H9 (cell line): ENCODE results near the gene VSIG10L. TPM values are rescaled to one million over a fixed set of nuclear protein-coding genes. Genes with fewer than 3 reads are reported as not detected.

Source experiments
- DNase-seq: peaks from one replicate; pipeline ENCODE4 v3.0.0-alpha.2; 2017
- H2AFZ ChIP-seq: one replicate; pipeline ENCODE4 v1.6.1; 2013; ENCODE audit warnings: mild to moderate bottlenecking, low read length, control low read depth, moderate library complexity
- H2AK5ac ChIP-seq: 2 replicates; pipeline ENCODE4 v1.6.1; 2013; ENCODE audit warnings: low read length, control low read depth, mixed read lengths; ENCODE audit not compliant: insufficient read length
- H2BK120ac ChIP-seq: one replicate; pipeline ENCODE4 v1.6.1; 2013; ENCODE audit warnings: low read depth, mild to moderate bottlenecking, low read length, control low read depth, inconsistent platforms; ENCODE audit not compliant: poor library complexity, severe bottlenecking
- H2BK12ac ChIP-seq: 2 replicates; pipeline ENCODE4 v1.6.1; 2013; ENCODE audit warnings: low read length, control low read depth, mixed read lengths, low read depth; ENCODE audit not compliant: insufficient read length
- H2BK15ac ChIP-seq: 2 replicates; pipeline ENCODE4 v1.6.1; 2013; ENCODE audit warnings: low read depth, low read length, control low read depth
- H2BK20ac ChIP-seq: one replicate; pipeline ENCODE4 v1.6.1; 2013; ENCODE audit warnings: low read depth, mild to moderate bottlenecking, low read length, control low read depth, inconsistent platforms; ENCODE audit not compliant: poor library complexity, severe bottlenecking
- H2BK5ac ChIP-seq: 2 replicates; pipeline ENCODE4 v1.6.1; 2013; ENCODE audit warnings: low read length, control low read depth, mixed read lengths; ENCODE audit not compliant: insufficient read length
- H3K14ac ChIP-seq: 2 replicates; pipeline ENCODE4 v1.6.1; 2013; ENCODE audit warnings: low read length, control low read depth; ENCODE audit not compliant: insufficient read depth
- H3K18ac ChIP-seq: 2 replicates; pipeline ENCODE4 v1.6.1; 2013; ENCODE audit warnings: low read depth, mild to moderate bottlenecking, mixed read lengths, low read length, control low read depth; ENCODE audit not compliant: insufficient read length
- H3K23ac ChIP-seq: 2 replicates; pipeline ENCODE4 v1.6.1; 2013; ENCODE audit warnings: low read length, control low read depth, mixed read lengths, low read depth; ENCODE audit not compliant: insufficient read length
- H3K23me2 ChIP-seq: 2 replicates; pipeline ENCODE4 v1.6.1; 2013; ENCODE audit warnings: low read depth, mild to moderate bottlenecking, mixed read lengths, low read length, control low read depth; ENCODE audit not compliant: insufficient read length, poor library complexity, severe bottlenecking
- H3K27ac ChIP-seq: 2 replicates; pipeline ENCODE4 v1.5.1; 2013; ENCODE audit warnings: low read length, control low read depth, mixed read lengths, low read depth; ENCODE audit not compliant: insufficient read length
- H3K27me3 ChIP-seq: 2 replicates; pipeline ENCODE4 v1.6.1; 2013; ENCODE audit warnings: low read length, control low read depth, inconsistent platforms; ENCODE audit not compliant: insufficient read depth
- H3K4ac ChIP-seq: 2 replicates; pipeline ENCODE4 v1.6.1; 2013; ENCODE audit warnings: low read depth, mild to moderate bottlenecking, control low read depth, inconsistent platforms, low read length, moderate library complexity
- H3K4me1 ChIP-seq: 2 replicates; pipeline ENCODE4 v1.6.1; 2013; ENCODE audit warnings: low read length, control low read depth, inconsistent platforms; ENCODE audit not compliant: insufficient read depth
- H3K4me2 ChIP-seq: 2 replicates; pipeline ENCODE4 v1.6.1; 2013; ENCODE audit warnings: low read length, control low read depth, mixed read lengths; ENCODE audit not compliant: insufficient read length, insufficient read depth
- H3K56ac ChIP-seq: 2 replicates; pipeline ENCODE4 v1.6.1; 2013; ENCODE audit warnings: low read depth, mild to moderate bottlenecking, mixed read lengths, low read length, control low read depth; ENCODE audit not compliant: insufficient read length
- H3K79me1 ChIP-seq: 2 replicates; pipeline ENCODE4 v1.6.1; 2013; ENCODE audit warnings: low read depth, mild to moderate bottlenecking, moderate library complexity, low read length, control low read depth, inconsistent platforms; ENCODE audit not compliant: insufficient read depth, poor library complexity, severe bottlenecking
- H3K79me2 ChIP-seq: 2 replicates; pipeline ENCODE4 v1.6.1; 2013; ENCODE audit warnings: low read length, control low read depth, inconsistent platforms; ENCODE audit not compliant: insufficient read depth
- H3K9ac ChIP-seq: 2 replicates; pipeline ENCODE4 v1.6.1; 2013; ENCODE audit warnings: low read length, control low read depth, mixed read lengths; ENCODE audit not compliant: insufficient read length; ENCODE audit errors: extremely low read depth
- H3K9me3 ChIP-seq: one replicate; pipeline ENCODE4 v1.6.1; 2013; ENCODE audit warnings: low read depth, low read length, inconsistent platforms; ENCODE audit not compliant: control insufficient read depth
- H3T11ph ChIP-seq: one replicate; pipeline ENCODE4 v1.6.1; 2013; ENCODE audit warnings: mild to moderate bottlenecking, low read length, control low read depth, inconsistent platforms
- H4K20me1 ChIP-seq: one replicate; pipeline ENCODE4 v1.6.1; 2013; ENCODE audit not compliant: control insufficient read depth, insufficient read length, insufficient read depth
- H4K5ac ChIP-seq: 2 replicates; pipeline ENCODE4 v1.6.1; 2013; ENCODE audit warnings: low read depth, mild to moderate bottlenecking, mixed read lengths, low read length, control low read depth; ENCODE audit not compliant: insufficient read length
- H4K8ac ChIP-seq: replicated peaks from 2 replicates; pipeline ENCODE4 v1.6.1; 2013; ENCODE audit warnings: low read length, control low read depth, mixed read lengths, low read depth; ENCODE audit not compliant: insufficient read length
- H4K91ac ChIP-seq: 2 replicates; pipeline ENCODE4 v1.6.1; 2013; ENCODE audit warnings: low read depth, mild to moderate bottlenecking, moderate library complexity, mixed read lengths, low read length, control low read depth; ENCODE audit not compliant: insufficient read length
- H3K27ac Mint-ChIP-seq, 3 experiments: 2 replicates in 2 of 3; 3 replicates in 1 of 3; pipeline ENCODE4 v1.8.0; 2020 to 2021; ENCODE audit warnings: mixed read lengths in 3 of 3, mild to moderate bottlenecking in 1 of 3, moderate library complexity in 1 of 3
- H3K27me3 Mint-ChIP-seq: 2 replicates; pipeline ENCODE4 v1.8.0; 2021; ENCODE audit warnings: low read depth, mild to moderate bottlenecking, moderate library complexity, mixed read lengths
- H3K36me3 Mint-ChIP-seq, 3 experiments: 2 replicates in 2 of 3; 3 replicates in 1 of 3; pipeline ENCODE4 v1.8.0; 2020 to 2021; ENCODE audit warnings: low read depth in 3 of 3, mixed read lengths in 3 of 3; ENCODE audit not compliant: insufficient read depth in 1 of 3
- H3K4me1 Mint-ChIP-seq, 2 experiments: 2 replicates each; pipeline ENCODE4 v1.8.0; 2020; ENCODE audit warnings: mixed read lengths in 2 of 2
- H3K4me3 Mint-ChIP-seq, 2 experiments: 2 replicates in 1 of 2; 3 replicates in 1 of 2; pipeline ENCODE4 v1.8.0; 2020 to 2021; ENCODE audit warnings: mild to moderate bottlenecking in 2 of 2, mixed read lengths in 2 of 2, moderate library complexity in 1 of 2
- H3K9me3 Mint-ChIP-seq, 2 experiments: 2 replicates in 1 of 2; 3 replicates in 1 of 2; pipeline ENCODE4 v1.8.0; 2020; ENCODE audit warnings: mild to moderate bottlenecking in 2 of 2, mixed read lengths in 2 of 2, moderate library complexity in 1 of 2
- WGBS: extraction: QIAGEN DNeasy Blood & Tissue Kit; methylation state at CpG from one replicate; pipeline ENCODE4 v1.1.7; 2013; ENCODE audit warnings: missing lambda C conversion rate, low lambda C conversion rate, mixed read lengths; ENCODE audit not compliant: insufficient read length; ENCODE audit errors: extremely low coverage; 5-methylcytosine and 5-hydroxymethylcytosine counted together
- total RNA-seq: library from RNA; stranded (reverse); gene quantifications from 2 replicates; pipeline ENCODE4 v1.2.1, GENCODE V29; 2021
- TF ChIP-seq, protein P1 (sequence below): fragments of 200-600 bp; sonication (generic); conservative IDR thresholded peaks from 3 replicates; pipeline ENCODE4 v1.8.0; 2021; ENCODE audit warnings: antibody characterized with exemption, mild to moderate bottlenecking

Gene VSIG10L
- total RNA-seq, 1 experiment from 2014 or later = 5.6 TPM

DNA sequence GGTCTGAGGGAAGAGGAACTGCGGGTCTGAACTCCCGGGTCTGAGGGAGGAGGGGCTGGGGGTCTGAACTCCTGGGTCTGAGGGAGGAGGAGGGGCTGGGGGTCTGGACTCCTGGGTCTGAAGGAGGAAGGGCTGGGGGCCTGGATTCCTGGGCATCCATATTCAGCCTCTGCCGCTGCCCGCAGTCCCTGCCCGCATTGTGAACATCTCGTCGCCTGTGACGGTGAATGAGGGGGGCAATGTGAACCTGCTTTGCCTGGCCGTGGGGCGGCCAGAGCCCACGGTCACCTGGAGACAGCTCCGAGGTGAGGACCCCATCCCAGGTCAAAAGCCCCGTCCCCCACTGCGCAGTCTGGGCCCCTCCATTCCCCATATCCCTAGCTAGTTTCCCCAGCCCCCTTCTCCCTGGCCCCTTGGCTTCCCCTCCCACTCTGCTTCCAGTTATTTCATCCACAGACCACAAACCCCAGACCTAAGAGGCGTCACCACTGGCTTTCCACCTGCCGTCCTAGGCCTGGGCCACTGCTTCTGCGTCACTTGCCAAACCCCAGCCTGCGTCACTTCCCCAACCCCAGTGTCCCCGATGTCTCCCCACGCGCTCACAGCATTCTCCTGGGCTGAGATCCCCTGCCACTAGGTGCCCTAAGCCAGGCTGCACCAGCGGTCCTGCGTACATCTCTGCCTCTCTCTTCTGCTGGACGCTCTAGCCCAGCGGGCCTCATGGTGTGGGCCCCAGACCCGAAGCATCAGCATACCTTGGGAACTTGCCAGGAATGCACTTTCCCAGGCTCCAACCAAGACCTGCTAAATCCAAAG lies 16.6 kb downstream of the VSIG10L start:
- H3K4me1 ChIP-seq = no peaks in the 10 kb centered on the region; the same call in 1 of the 2 replicates
- H2BK120ac ChIP-seq = no peak overlapping the region
- H3K9ac ChIP-seq = no peak overlapping the region
- no peaks in the 10 kb centered on the region for H3K9me3 Mint-ChIP-seq
- no peak overlapping the region for H3T11ph ChIP-seq
- H2AK5ac ChIP-seq = no peak overlapping the region
- H3K27me3 ChIP-seq = no peaks in the 10 kb centered on the region
- no peak overlapping the region for H4K8ac ChIP-seq
- H3K79me1 ChIP-seq = no peaks in the 10 kb centered on the region
- H3K27ac ChIP-seq = no peak overlapping the region
- peak overlapping the region in 1 of 3 experiments; percentile 6; a peak in 2 of 7 replicates for H3K27ac Mint-ChIP-seq
- no peak overlapping the region for H3K4ac ChIP-seq
- no peak overlapping the region for H2BK12ac ChIP-seq
- H4K91ac ChIP-seq = no peak overlapping the region
- H3K56ac ChIP-seq = no peak overlapping the region
- no peak overlapping the region for H2AFZ ChIP-seq
- H2BK15ac ChIP-seq = no peak overlapping the region
- H4K20me1 ChIP-seq = no peaks in the 10 kb centered on the region
- no peaks in the 10 kb centered on the region for H3K79me2 ChIP-seq
- no peak overlapping the region for H3K4me3 Mint-ChIP-seq
- no peak overlapping the region for H2BK5ac ChIP-seq
- no peak overlapping the region for H3K4me2 ChIP-seq
- TF ChIP-seq, protein P1, sequence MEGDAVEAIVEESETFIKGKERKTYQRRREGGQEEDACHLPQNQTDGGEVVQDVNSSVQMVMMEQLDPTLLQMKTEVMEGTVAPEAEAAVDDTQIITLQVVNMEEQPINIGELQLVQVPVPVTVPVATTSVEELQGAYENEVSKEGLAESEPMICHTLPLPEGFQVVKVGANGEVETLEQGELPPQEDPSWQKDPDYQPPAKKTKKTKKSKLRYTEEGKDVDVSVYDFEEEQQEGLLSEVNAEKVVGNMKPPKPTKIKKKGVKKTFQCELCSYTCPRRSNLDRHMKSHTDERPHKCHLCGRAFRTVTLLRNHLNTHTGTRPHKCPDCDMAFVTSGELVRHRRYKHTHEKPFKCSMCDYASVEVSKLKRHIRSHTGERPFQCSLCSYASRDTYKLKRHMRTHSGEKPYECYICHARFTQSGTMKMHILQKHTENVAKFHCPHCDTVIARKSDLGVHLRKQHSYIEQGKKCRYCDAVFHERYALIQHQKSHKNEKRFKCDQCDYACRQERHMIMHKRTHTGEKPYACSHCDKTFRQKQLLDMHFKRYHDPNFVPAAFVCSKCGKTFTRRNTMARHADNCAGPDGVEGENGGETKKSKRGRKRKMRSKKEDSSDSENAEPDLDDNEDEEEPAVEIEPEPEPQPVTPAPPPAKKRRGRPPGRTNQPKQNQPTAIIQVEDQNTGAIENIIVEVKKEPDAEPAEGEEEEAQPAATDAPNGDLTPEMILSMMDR = no peak
- no peak overlapping the region for H3K14ac ChIP-seq
- peaks cover 5% of the 10 kb centered on the region for H3K27me3 Mint-ChIP-seq
- H3K4me1 Mint-ChIP-seq = peaks cover 8 to 18% of the 10 kb centered on the region in 2 experiments
- no peaks in the 10 kb centered on the region for H3K9me3 ChIP-seq
- no peak for DNase-seq
- no peak overlapping the region for H4K5ac ChIP-seq
- peaks cover 14 to 26% (median 18%) of the 10 kb centered on the region in 3 experiments for H3K36me3 Mint-ChIP-seq
- WGBS = no CpG with 5 or more reads among the region's 26 CpGs
- no peak overlapping the region for H3K23ac ChIP-seq
- H3K23me2 ChIP-seq = peaks cover 8% of the 10 kb centered on the region
- no peak overlapping the region for H3K18ac ChIP-seq
- H2BK20ac ChIP-seq = no peak overlapping the region
